OCI-LY3 (cell line): ENCODE data around the gene FKBP1B.

Experiments
- H2AFZ ChIP-seq: fragments of 200-600, 300-600 bp; shearing (Covaris generic); 2 replicates; pipeline ENCODE4 v1.6.0; 2014; ENCODE audit warnings: antibody characterized with exemption, low read depth, low read length
- H3K27ac ChIP-seq: fragments of 200-600, 300-600 bp; sonication (generic); 2 replicates; pipeline ENCODE4 v1.5.1; 2014; ENCODE audit warnings: mild to moderate bottlenecking, low read length, moderate library complexity, mixed read lengths
- H3K27me3 ChIP-seq: fragments of 200-600, 300-600 bp; sonication (generic); 2 replicates; pipeline ENCODE4 v1.6.1; 2014; ENCODE audit warnings: low read depth, low read length, mixed read lengths
- H3K36me3 ChIP-seq: fragments of 200-600, 300-600 bp; sonication (generic); replicated peaks from 2 replicates; pipeline ENCODE3; 2014; ENCODE audit warnings: low read depth, low read length, mixed read lengths
- H3K4me1 ChIP-seq: fragments of 300-600, 200-600 bp; sonication (generic); 2 replicates; pipeline ENCODE4 v1.6.1; 2014; ENCODE audit warnings: low read length, mixed read lengths
- H3K4me2 ChIP-seq: fragments of 200-600, 300-600 bp; sonication (generic); 2 replicates; pipeline ENCODE4 v1.6.1; 2014; ENCODE audit warnings: low read length, mixed read lengths
- H3K4me3 ChIP-seq: fragments of 300-600, 200-600 bp; sonication (generic); 2 replicates; pipeline ENCODE4 v1.5.1; 2014; ENCODE audit warnings: antibody characterized with exemption, mild to moderate bottlenecking, low read length, moderate library complexity
- H3K79me2 ChIP-seq: fragments of 300-600, 200-600 bp; shearing (Covaris generic); 2 replicates; pipeline ENCODE4 v1.6.1; 2014; ENCODE audit warnings: mild to moderate bottlenecking, low read length, mixed read lengths
- H3K9ac ChIP-seq: fragments of 300-600, 200-600 bp; shearing (Covaris generic); 2 replicates; pipeline ENCODE4 v1.6.0; 2014; ENCODE audit warnings: mild to moderate bottlenecking, low read length, moderate library complexity
- H3K9me3 ChIP-seq: fragments of 200-600, 300-600 bp; shearing (Covaris generic); 2 replicates; pipeline ENCODE4 v1.6.1; 2014; ENCODE audit warnings: low read length, mixed read lengths; ENCODE audit not compliant: insufficient read depth
- H4K20me1 ChIP-seq: fragments of 200-600, 300-600 bp; sonication (generic); 2 replicates; pipeline ENCODE4 v1.6.1; 2016; ENCODE audit warnings: low read length, mixed read lengths; ENCODE audit not compliant: insufficient read depth
- EZH2phosphoT487 ChIP-seq: fragments of 200-600 bp; shearing (Covaris generic); IDR thresholded peaks from 2 replicates; pipeline ENCODE4 v1.6.1; 2018; ENCODE audit warnings: antibody characterized with exemption, mixed run types, low read depth
- TF ChIP-seq, protein P1 (sequence below): fragments of 200-600, 300-600 bp; sonication (generic); IDR thresholded peaks from 2 replicates; pipeline ENCODE4 v1.5.1; 2014; ENCODE audit warnings: antibody characterized with exemption, low read length, low read depth

The FKBP1B gene

GRCh38 chr2:24073816-24074215 is 24.3 kb downstream of the FKBP1B start:
- H3K27me3 ChIP-seq = no peaks in the 10 kb centered on the region
- H3K4me2 ChIP-seq = no peak overlapping the region
- H3K79me2 ChIP-seq = peaks cover 21% of the 10 kb centered on the region
- H3K4me3 ChIP-seq = no peak overlapping the region
- no peaks in the 10 kb centered on the region for H4K20me1 ChIP-seq
- H3K4me1 ChIP-seq = peaks cover 11% of the 10 kb centered on the region
- H3K9ac ChIP-seq = no peak overlapping the region
- TF ChIP-seq, protein P1, sequence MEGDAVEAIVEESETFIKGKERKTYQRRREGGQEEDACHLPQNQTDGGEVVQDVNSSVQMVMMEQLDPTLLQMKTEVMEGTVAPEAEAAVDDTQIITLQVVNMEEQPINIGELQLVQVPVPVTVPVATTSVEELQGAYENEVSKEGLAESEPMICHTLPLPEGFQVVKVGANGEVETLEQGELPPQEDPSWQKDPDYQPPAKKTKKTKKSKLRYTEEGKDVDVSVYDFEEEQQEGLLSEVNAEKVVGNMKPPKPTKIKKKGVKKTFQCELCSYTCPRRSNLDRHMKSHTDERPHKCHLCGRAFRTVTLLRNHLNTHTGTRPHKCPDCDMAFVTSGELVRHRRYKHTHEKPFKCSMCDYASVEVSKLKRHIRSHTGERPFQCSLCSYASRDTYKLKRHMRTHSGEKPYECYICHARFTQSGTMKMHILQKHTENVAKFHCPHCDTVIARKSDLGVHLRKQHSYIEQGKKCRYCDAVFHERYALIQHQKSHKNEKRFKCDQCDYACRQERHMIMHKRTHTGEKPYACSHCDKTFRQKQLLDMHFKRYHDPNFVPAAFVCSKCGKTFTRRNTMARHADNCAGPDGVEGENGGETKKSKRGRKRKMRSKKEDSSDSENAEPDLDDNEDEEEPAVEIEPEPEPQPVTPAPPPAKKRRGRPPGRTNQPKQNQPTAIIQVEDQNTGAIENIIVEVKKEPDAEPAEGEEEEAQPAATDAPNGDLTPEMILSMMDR = no peak
- no peak for TF ChIP-seq EZH2phosphoT487
- H3K27ac ChIP-seq = no peak overlapping the region
- H3K9me3 ChIP-seq = no peaks in the 10 kb centered on the region
- H2AFZ ChIP-seq = no peak overlapping the region
- H3K36me3 ChIP-seq = peaks cover 18% of the 10 kb centered on the region

DNA sequence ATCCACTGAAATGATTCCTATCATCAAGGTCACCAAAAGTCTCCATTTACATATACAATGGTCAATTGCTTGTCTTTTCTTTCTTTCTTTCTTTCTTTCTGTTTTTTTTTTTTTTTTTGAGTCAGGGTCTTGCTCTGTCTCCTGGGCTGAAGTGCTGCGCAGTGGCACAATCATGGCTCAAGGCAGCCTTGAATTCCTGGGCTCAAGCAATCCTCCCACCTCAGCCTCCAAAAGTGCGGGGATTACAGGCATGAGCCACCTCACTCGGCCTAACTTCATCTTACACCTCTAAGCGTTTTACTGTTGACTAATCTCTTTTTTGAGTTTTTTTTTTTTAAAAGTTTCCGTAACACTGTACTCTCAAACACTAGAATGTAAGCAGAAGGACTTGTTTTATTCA is 25.7 kb downstream of the FKBP1B start:
- no peak overlapping the region for H2AFZ ChIP-seq
- H3K4me3 ChIP-seq = peak overlapping the region; percentile 83
- no peaks in the 10 kb centered on the region for H3K27me3 ChIP-seq
- H3K9ac ChIP-seq = peak overlapping the region; percentile 73
- peaks cover 11% of the 10 kb centered on the region for H3K4me1 ChIP-seq
- peak overlapping the region; percentile 82 for H3K4me2 ChIP-seq
- H4K20me1 ChIP-seq = no peaks in the 10 kb centered on the region
- no peaks in the 10 kb centered on the region for H3K9me3 ChIP-seq
- peaks cover 19% of the 10 kb centered on the region for H3K79me2 ChIP-seq
- no peak overlapping the region for H3K27ac ChIP-seq
- H3K36me3 ChIP-seq = peaks cover 14% of the 10 kb centered on the region
- TF ChIP-seq EZH2phosphoT487 = no peak

DNA sequence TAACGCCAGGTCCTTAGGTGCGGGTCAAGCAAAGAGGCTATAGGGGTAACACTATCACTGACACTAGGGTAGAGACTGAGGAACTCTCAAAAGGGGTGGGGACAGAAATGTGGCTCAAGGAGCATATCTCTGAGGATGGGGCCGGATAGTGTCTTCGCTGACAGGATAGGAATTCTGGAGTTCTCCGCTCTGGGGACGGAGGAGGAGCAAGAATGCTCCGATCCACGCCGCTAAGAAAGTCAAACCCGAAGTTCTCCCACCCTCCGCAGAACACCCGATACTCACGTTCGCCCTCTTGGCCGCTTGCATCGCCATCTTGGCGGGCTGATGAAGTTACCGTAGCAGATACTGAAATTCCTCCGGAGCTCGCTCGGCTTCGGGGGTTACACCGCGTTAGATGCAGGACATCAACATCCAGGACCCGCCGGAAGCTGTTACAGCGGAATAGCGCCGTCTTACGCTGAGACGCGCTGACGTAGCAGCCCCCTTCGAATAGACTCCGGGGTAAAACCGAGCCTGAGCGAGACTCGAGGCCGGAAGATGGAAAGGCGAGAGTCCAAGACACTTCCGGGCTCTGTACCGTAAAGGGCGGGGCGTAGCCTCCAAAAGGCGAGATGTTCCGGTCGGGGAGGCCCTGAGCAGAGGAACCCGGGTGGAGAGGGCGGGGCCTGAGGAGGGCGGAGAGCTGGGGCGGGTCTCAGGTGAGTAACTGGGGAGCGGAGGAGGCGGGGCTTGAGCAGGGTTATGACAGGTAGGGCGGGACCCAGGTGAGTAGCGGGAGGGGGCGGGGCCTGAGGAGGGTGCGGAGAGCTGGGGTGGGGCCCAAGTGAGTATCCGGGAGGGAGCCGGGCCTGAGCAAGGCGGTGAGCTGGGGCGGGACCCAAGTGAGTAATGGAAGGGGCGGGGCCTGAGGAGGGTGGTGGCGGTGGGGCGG is 26.6 kb downstream of the FKBP1B start, which contains the start of gene SF3B6:
SF3B6 (minus strand) TSS at position 412 of the 934 bp plus-strand sequence; CDS start at position 315, 97 bp downstream.
- Histone ChIP-seq H4K20me1 (no peaks in the 10 kb centered on the region), H3K9me3 (no peaks in the 10 kb centered on the region), H3K4me3 (peak within 1 kb of the TSS; percentile 83), H3K27me3 (no peaks in the 10 kb centered on the region), H3K27ac (peak within 1 kb of the TSS; percentile 45), H3K9ac (peak within 1 kb of the TSS; percentile 73), H3K36me3 (peaks cover 11% of the 10 kb centered on the region), H2AFZ (peak within 1 kb of the TSS; percentile 69), H3K79me2 (peaks cover 19% of the 10 kb centered on the region), H3K4me2 (peak within 1 kb of the TSS; percentile 82), H3K4me1 (peaks cover 11% of the 10 kb centered on the region)
- TF ChIP-seq, protein P1 = no peak
- TF ChIP-seq EZH2phosphoT487 = no peak

DNA sequence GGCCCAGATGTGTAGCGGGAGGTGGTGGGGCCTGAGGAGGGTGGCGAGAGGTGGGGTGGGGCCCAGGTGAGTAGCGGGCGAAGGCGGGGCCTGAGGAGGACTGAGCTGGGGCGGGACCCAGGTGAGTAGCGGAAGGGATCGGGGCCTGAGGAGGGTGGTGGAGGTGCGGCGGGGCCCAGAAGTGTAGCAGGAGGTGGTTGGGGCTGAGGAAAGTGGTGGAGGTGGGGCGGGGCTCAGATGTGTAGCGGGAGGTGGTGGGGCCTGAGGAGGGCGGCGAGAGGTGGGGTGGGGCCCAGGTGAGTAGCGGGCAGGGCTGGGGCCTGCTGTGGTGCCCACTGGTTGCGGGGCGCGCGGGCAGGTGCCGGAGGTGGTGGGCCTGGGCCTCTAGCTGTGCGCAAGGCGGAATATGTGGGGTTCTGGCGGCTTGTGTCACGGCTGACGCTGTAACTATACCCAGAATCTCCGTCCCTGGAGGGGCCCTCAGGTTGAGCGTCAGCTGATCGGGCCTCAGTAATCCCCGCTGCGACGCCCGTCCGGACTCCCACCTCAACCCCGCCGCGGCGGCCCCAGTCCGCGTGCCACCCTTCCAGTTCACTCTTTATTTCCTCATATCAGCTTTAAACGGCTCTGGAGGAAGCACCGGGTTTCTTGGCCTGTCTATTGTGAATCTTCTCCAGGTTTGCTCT is 27.5 kb downstream of the FKBP1B start:
- Histone ChIP-seq H3K36me3 (peaks cover 11% of the 10 kb centered on the region), H3K27me3 (no peaks in the 10 kb centered on the region), H4K20me1 (no peaks in the 10 kb centered on the region), H3K4me2 (peak overlapping the region; percentile 62), H3K4me1 (peaks cover 11% of the 10 kb centered on the region), H3K79me2 (peaks cover 19% of the 10 kb centered on the region), H3K9ac (peak overlapping the region; percentile 63), H3K9me3 (no peaks in the 10 kb centered on the region), H2AFZ (peak overlapping the region; percentile 69), H3K4me3 (peak overlapping the region; percentile 83), H3K27ac (no peak overlapping the region)
- no peak for TF ChIP-seq EZH2phosphoT487
- TF ChIP-seq, protein P1 = no peak
